Psoas muscle (tissue), 8 donors: ENCODE data around the gene CCDC102A. TPM values are rescaled to one million over a fixed set of nuclear protein-coding genes. Genes with fewer than 3 reads are reported as not detected.

ENCODE experiments used
- ATAC-seq, 4 donors: fragments of 200-7000 bp; cut with Tn5 transposase; one replicate each; pipeline ENCODE4 v1.9.1; 2020; ENCODE audit warnings: moderate library complexity in 3 of 4, mild to moderate bottlenecking in 2 of 4
- DNase-seq, 2 donors: peaks; one replicate each; pipeline ENCODE4 v3.0.0-alpha.2; 2020
- H3K27ac ChIP-seq: fragments of 200-600 bp; one replicate; pipeline ENCODE4 v1.8.0; 2022
- H3K27me3 ChIP-seq, 3 donors: fragments of 200-600 bp in 1 of 3; one replicate each; pipeline versions ENCODE4 v1.6.1 to v1.8.0; 2013 to 2022; ENCODE audit warnings: low read length in 2 of 3, mild to moderate bottlenecking in 2 of 3, moderate library complexity in 1 of 3; ENCODE audit not compliant: insufficient read depth in 3 of 3
- H3K36me3 ChIP-seq, 2 donors: fragments of 200-600 bp in 1 of 2; one replicate each; pipeline versions ENCODE4 v1.6.1 to v1.8.0; 2013 to 2022; ENCODE audit warnings: low read depth in 1 of 2, mild to moderate bottlenecking in 1 of 2, moderate library complexity in 1 of 2; ENCODE audit not compliant: insufficient read depth in 1 of 2
- H3K4me1 ChIP-seq: fragments of 200-600 bp; one replicate; pipeline ENCODE4 v1.8.0; 2022
- H3K4me3 ChIP-seq: fragments of 200-600 bp; one replicate; pipeline ENCODE4 v1.8.0; 2022; ENCODE audit warnings: mild to moderate bottlenecking
- H3K9me3 ChIP-seq: fragments of 200-600 bp; one replicate; pipeline ENCODE4 v1.8.0; 2022
- WGBS, 3 donors: extraction: QIAGEN DNeasy Blood & Tissue Kit; methylation state at CpG; one replicate each; pipeline versions ENCODE4 v1.1.6 to v1.1.7; 2013; 5-methylcytosine and 5-hydroxymethylcytosine counted together
- intact Hi-C, 2 donors: fragments of 100-400 bp; cut with DNase I; formaldehyde crosslinking; loops; one replicate each; pipeline versions ENCODE4 v1.11.0 to v1.14.2; 2022
- polyA plus RNA-seq, 3 donors: library from polyadenylated mRNA; stranded (reverse); fragments of 200-250 nt; gene quantifications; one replicate each; pipeline ENCODE4 v1.2.3, GENCODE V29; 2013
- total RNA-seq, 4 donors: library from RNA; stranded (reverse); fragmentation: NEBNext Ultra II Directional in 2 of 4; extraction: Animal tissue kit (Norgen Biotek cat#: 25700) in 2 of 4; gene quantifications; one replicate each; pipeline versions ENCODE4 v1.2.1 to v1.2.4, GENCODE V29; 2021 to 2023
- TF ChIP-seq, protein P1 (sequence below): fragments of 200-600 bp; IDR thresholded peaks from one replicate; pipeline ENCODE4 v1.8.0; 2022; ENCODE audit warnings: antibody characterized with exemption
- donor health status: healthy with polysubstance abuse.
- donor health status: DM: no; HTN: no; CAD: no; lungs with moderate emphysema.
- donor health status: Bipolar disorder and iron deficiency.
- donor health status: healthy.
- donor health status: DM: yes; HTN: yes; CAD: no.
- donor health status: DM: no; HTN: no; CAD: no.
- donor health status: DM: no; HTN: no; CAD: no.
- donor health status: DM: yes; HTN: yes; CAD: no.

CCDC102A gene
- total and polyA plus RNA-seq, 7 donors: 0.95 to 2.4 (median 1.7) TPM

DNA sequence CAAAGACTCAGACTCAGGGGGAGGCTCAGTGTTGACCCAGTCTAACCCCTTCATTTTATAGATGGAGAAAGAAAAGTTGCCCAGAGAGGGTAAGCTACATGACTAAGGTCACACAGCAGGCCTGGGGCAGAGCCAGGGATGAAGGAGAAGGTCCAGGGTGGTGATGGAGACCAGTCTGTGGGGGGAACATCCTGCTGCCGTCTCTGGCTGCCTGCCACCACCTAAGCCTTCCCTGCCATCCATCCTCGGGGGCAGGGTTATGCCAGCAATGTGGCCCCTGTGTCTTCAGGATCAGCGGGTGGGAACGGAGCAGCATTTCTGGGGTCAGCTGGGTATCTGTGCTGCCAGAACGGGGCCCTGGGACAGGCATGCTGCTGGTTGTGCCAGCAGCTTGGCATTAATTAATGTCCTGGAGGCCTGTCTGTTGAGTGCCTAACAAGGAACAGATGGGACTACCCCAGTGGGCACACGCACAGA, 55.6 kb downstream of the CCDC102A start:
- H3K36me3 ChIP-seq: no peaks in the 10 kb centered on the region
- intact Hi-C loops: no loop called here
- H3K4me1 ChIP-seq: peaks cover 9% of the 10 kb centered on the region
- DNase-seq (no peak), ATAC-seq (no peak)
- TF ChIP-seq, protein P1, sequence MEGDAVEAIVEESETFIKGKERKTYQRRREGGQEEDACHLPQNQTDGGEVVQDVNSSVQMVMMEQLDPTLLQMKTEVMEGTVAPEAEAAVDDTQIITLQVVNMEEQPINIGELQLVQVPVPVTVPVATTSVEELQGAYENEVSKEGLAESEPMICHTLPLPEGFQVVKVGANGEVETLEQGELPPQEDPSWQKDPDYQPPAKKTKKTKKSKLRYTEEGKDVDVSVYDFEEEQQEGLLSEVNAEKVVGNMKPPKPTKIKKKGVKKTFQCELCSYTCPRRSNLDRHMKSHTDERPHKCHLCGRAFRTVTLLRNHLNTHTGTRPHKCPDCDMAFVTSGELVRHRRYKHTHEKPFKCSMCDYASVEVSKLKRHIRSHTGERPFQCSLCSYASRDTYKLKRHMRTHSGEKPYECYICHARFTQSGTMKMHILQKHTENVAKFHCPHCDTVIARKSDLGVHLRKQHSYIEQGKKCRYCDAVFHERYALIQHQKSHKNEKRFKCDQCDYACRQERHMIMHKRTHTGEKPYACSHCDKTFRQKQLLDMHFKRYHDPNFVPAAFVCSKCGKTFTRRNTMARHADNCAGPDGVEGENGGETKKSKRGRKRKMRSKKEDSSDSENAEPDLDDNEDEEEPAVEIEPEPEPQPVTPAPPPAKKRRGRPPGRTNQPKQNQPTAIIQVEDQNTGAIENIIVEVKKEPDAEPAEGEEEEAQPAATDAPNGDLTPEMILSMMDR: no peak
- H3K27me3 ChIP-seq: no peaks in the 10 kb centered on the region
- no peak overlapping the region for H3K4me3 ChIP-seq
- no peak overlapping the region for H3K27ac ChIP-seq
- 43 to 54% (median 48%) methylated on average over 6 of the region's 6 CpGs for WGBS, 3 donors
- H3K9me3 ChIP-seq: no peaks in the 10 kb centered on the region

DNA sequence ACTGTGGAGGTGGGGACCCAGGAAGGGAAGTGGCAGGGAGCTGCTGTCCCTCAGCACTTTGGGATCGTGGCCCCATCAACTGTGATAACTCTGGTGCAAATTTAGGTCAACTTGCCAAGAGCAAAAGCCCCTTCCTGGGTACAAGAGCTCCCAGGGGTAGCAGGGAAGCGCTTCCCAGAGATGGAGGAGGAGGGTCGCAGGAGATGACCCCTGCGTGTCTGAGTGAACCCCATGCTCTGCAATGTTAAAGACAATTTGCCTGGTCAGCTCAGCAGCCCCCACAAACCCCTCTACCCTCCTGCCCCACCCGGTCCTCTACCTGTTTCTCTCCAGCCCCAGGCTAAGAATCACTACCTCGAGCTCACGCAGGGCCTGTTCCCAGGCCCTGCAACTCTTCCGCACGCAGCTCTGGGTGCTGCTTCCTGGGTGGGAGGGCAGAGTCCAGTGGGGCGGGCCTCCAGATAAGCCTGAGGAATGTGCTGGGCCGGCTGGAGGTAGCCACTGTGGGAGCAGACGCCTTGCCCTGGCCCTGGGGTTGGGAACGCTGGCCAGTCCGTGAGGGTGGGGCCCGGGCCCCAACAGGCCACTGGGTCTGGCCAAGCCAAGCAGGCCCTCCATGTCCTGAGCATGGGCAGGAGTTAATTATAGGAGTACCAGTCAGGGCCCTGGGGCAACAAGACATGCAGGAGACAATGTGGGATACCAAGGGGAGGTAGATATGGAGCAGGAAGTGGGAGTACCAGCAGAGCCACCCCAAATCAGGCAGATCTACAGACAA, 56.2 kb downstream of the CCDC102A start:
- Histone ChIP-seq H3K27me3 (no peaks in the 10 kb centered on the region), H3K27ac (peak overlapping the region; percentile 18), H3K4me3 (peak overlapping the region; percentile 59), H3K4me1 (peaks cover 2% of the 10 kb centered on the region), H3K36me3 (no peaks in the 10 kb centered on the region), H3K9me3 (no peaks in the 10 kb centered on the region)
- intact Hi-C loops: loop anchor here in 1 of 2 donors (5.0 kb wide), 1 partner anchor 37 kb away; no protein-coding TSS in a partner anchor
- ATAC-seq (peak in 3 of 4 donors; percentile 18 to 57 (median 36)), DNase-seq (peak; percentile 48 to 71)
- TF ChIP-seq, protein P1: no peak
- 36 to 54% (median 47%) methylated on average over 15 of the region's 15 CpGs for WGBS, 3 donors

DNA sequence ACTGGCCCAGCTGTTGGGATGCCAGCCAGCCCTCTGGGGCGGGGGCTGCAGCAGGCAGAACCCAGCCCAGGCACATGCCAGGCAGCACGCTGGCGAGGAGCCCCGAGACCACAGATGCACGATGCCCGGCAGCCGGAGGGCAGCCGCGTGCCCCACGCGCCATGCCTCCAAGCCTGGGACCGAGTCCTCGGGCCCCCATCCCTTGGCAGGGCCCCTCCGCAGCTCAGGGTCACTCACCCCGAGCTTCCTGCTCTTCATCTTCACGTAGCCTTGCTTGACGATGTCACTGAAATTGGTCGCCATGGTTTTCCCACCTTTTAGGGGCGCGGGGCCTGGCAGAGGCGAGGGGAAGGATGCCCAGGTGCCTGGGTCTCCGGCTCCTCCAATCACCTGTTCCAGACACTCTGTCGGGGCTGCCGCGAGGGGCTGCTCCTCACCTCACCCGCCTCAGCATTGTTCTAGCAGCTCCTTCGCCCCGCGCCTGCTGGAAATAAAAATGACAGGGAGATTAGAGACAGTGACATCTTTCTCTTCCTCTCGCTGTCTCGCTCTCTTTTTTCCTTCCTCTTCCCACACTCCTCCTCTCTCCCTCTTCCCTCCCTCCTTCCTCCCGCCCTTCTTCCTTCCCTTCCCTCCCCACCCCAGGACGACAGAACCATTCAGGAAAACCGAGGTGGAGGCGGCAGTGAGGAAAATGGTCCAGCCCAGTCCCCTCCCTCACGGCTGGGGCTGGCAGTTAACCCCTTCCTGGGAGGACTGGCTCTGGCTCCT, 57.0 kb downstream of the CCDC102A start:
- H3K9me3 ChIP-seq: no peaks in the 10 kb centered on the region
- 7 to 9% (median 7%) methylated on average over 32 to 36 of the region's 36 CpGs for WGBS, 3 donors
- H3K36me3 ChIP-seq: peaks cover 0 to 3% of the 10 kb centered on the region in 2 donors
- no peak overlapping the region for H3K27ac ChIP-seq
- DNase-seq: peak in 1 of 2 donors; percentile 65
- no peaks in the 10 kb centered on the region for H3K27me3 ChIP-seq
- intact Hi-C loops: loop anchor here in 1 of 2 donors (5.0 kb wide), 1 partner anchor 38 kb away; no protein-coding TSS in a partner anchor
- peak in 1 of 4 donors; percentile 32 for ATAC-seq
- no peaks in the 10 kb centered on the region for H3K4me1 ChIP-seq
- peak overlapping the region; percentile 59 for H3K4me3 ChIP-seq
- TF ChIP-seq, protein P1: no peak

DNA sequence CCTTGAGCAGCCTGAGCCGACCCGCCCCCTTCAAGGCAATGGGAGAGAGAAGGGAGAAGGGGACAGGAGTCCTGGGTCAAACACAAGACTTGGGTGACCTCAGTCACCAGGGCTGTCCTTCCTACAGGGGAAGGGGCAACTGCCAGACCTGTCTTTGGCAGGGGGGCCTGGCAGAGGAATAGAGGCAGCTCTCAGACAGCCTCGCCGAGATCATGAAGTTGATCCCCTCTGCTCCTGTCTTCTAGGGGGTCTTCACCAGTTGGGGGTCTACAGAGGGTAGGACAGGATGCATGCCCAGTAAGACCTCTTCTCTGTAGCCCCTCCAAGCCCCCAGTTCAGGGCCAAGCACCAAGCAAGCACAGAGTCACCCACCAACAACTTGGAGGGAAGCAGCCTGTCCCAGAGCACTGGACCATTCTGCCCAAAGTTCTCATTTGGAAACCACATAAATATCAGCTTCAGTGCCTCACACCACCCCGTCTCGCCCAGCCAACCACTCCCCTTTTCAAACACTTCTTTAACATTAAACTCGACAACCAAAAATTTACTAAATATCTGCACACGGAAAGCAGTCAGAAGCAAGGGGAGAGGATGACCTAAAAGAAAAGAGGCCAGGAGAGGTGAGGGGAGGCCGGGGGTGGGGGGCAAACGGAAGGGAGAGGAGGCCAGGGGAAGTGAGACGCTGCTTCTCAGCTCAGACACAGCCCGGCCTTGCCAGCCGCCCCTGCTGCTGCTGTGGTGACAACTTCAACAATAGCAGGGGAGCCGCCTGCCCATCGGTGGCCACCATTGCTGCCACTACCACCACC, 57.8 kb downstream of the CCDC102A start:
- ATAC-seq: no peak
- 40 to 42% (median 42%) methylated on average over 14 to 15 of the region's 15 CpGs for WGBS, 3 donors
- intact Hi-C loops: loop anchor here in 1 of 2 donors (5.0 kb wide), 1 partner anchor 39 kb away; no protein-coding TSS in a partner anchor

More for the DNA sequence above, 57.8 kb downstream of the CCDC102A start:
- Histone ChIP-seq H3K9me3 (no peaks in the 10 kb centered on the region), H3K4me3 (peak overlapping the region; percentile 59), H3K27ac (no peak overlapping the region), H3K27me3 (no peaks in the 10 kb centered on the region), H3K36me3 (peaks cover 0 to 5% of the 10 kb centered on the region in 2 donors), H3K4me1 (no peaks in the 10 kb centered on the region)
- TF ChIP-seq, protein P1: no peak
- DNase-seq: no peak
